Peyer's patch (tissue), 4 donors: ENCODE results near the gene CAMK2N1.

ENCODE experiments used
- CTCF ChIP-seq, 6 experiments: fragments of 450-650 bp in 4 of 6; fragments of 200-600 bp in 2 of 6; sonication (generic) in 1 of 6; IDR thresholded peaks; one replicate each; pipeline ENCODE4 v1.5.1; 2017 to 2019; ENCODE audit warnings: antibody characterized with exemption in 6 of 6, mild to moderate bottlenecking in 3 of 6, moderate library complexity in 1 of 6
- POLR2A ChIP-seq, 2 donors: fragments of 450-650 bp; IDR thresholded peaks; one replicate each; pipeline ENCODE4 v1.5.1; 2017; ENCODE audit warnings: antibody characterized with exemption in 2 of 2, mild to moderate bottlenecking in 2 of 2, moderate library complexity in 2 of 2

- TF ChIP-seq CTCF (IDR thresholded peaks at IDR 0.05) (no peak), POLR2A (IDR thresholded peaks at IDR 0.05) (no peak)
These were observed 32.0 kb downstream of the CAMK2N1 start for GRCh38 chr1:20454004-20454403.
